Stomach (tissue), 9 donors: ENCODE results near the gene PGBD5. TPM values are rescaled to one million over a fixed set of nuclear protein-coding genes. Genes with fewer than 3 reads are reported as not detected.

Source experiments
- DNase-seq, 2 donors: peaks; one replicate each; pipeline versions ENCODE4 v3.0.0 to v3.0.0-alpha.2; 2013 to 2019
- H3K27ac ChIP-seq, 5 donors: fragments of 200-600 bp in 4 of 5; sonication (generic) in 4 of 5; one replicate each; pipeline ENCODE4 v1.5.1; 2013 to 2019; ENCODE audit warnings: mild to moderate bottlenecking in 1 of 5, moderate library complexity in 1 of 5
- H3K27me3 ChIP-seq, 3 donors: fragments of 200-600 bp; sonication (generic); one replicate each; pipeline ENCODE4 v1.5.1; 2017 to 2019; ENCODE audit warnings: mixed run types in 1 of 3
- H3K36me3 ChIP-seq, 4 donors: fragments of 200-600 bp; sonication (generic); 1 replicate in 3 of 4; 2 replicates in 1 of 4; pipeline ENCODE4 v1.5.1; 2016 to 2019
- H3K4me1 ChIP-seq, 4 donors: fragments of 200-600 bp; sonication (generic); one replicate each; pipeline ENCODE4 v1.5.1; 2016 to 2019
- H3K4me3 ChIP-seq, 4 donors: fragments of 200-600 bp; sonication (generic) in 3 of 4; one replicate each; pipeline ENCODE4 v1.5.1; 2016 to 2019; ENCODE audit warnings: mild to moderate bottlenecking in 1 of 4
- H3K9me3 ChIP-seq, 4 donors: fragments of 200-600 bp; sonication (generic); one replicate each; pipeline ENCODE4 v1.5.1; 2016 to 2019
- EP300 ChIP-seq: sonication (generic); formaldehyde crosslinking; IDR thresholded peaks from one replicate; pipeline ENCODE4 v1.6.1; 2017; ENCODE audit warnings: antibody characterized with exemption
- POLR2A ChIP-seq, 4 donors: fragments of 450-650 bp; IDR thresholded peaks; one replicate each; pipeline ENCODE4 v1.6.1; 2016; ENCODE audit warnings: antibody characterized with exemption in 4 of 4, control low read depth in 2 of 4, mild to moderate bottlenecking in 1 of 4, moderate library complexity in 1 of 4
- POLR2AphosphoS5 ChIP-seq, 3 donors: sonication (generic); formaldehyde crosslinking; IDR thresholded peaks; one replicate each; pipeline ENCODE4 v1.6.1; 2016; ENCODE audit warnings: antibody characterized with exemption in 3 of 3
- WGBS, 5 donors: extraction: QIAGEN DNeasy Blood & Tissue Kit in 3 of 5; methylation state at CpG; one replicate each; pipeline versions ENCODE4 v1.1.5 to v1.1.7; 2013 to 2018; 5-methylcytosine and 5-hydroxymethylcytosine counted together
- intact Hi-C: fragments of 100-400 bp; cut with DNase I; formaldehyde crosslinking; loops from one replicate; pipeline ENCODE4 v1.15.1; 2023; ENCODE audit warnings: low total_unique reads
- polyA plus RNA-seq, 3 donors: library from polyadenylated mRNA; stranded (reverse); fragments of 200-250 nt; gene quantifications; one replicate each; pipeline ENCODE4 v1.2.3, GENCODE V29; 2013
- total RNA-seq, 5 donors: library from RNA; depleted of rRNA; stranded (reverse); fragments of >200 nt; gene quantifications; one replicate each; pipeline versions ENCODE4 v1.1.0 to v1.2.3, GENCODE V29; 2014 to 2016
- TF ChIP-seq, protein P1 (sequence below), 7 experiments: fragments of 450-650 bp in 4 of 7; fragments of 200-600 bp in 3 of 7; sonication (generic) in 3 of 7; IDR thresholded peaks; one replicate each; pipeline ENCODE4 v1.5.1; 2016 to 2019; ENCODE audit warnings: antibody characterized with exemption in 7 of 7, control low read depth in 2 of 7, mild to moderate bottlenecking in 1 of 7
- donor health status: healthy with polysubstance abuse.
- donor health status: Bipolar disorder and iron deficiency.
- donor health status: healthy.

Gene PGBD5
- total and polyA plus RNA-seq, 8 donors: under 0.01 to 1.2 (median 0.34) TPM

DNA sequence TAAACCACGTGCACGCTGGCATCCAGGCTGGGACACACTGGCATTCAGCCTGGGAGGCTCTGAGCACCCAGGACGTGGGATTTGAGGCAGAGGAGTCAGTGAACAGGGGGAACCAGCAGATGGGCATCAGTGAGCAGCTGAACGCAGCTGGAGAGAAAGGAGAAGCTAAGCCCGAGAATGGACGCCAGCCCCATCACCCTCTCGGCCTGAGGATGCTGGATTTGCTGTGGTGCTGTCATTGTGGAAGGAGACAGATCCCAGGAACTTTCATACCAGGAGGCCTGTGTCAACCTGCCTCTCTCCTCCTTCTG, 132.8 kb downstream of the PGBD5 start:
- WGBS, 5 donors: 60 to 74% (median 67%) methylated on average over 7 of the region's 7 CpGs
- H3K4me3 ChIP-seq: no peak overlapping the region
- H3K27ac ChIP-seq: no peak overlapping the region
- no peaks in the 10 kb centered on the region for H3K36me3 ChIP-seq
- DNase-seq: no peak
- no peak for TF ChIP-seq POLR2AphosphoS5 (IDR thresholded peaks at IDR 0.05)
- no peak for TF ChIP-seq POLR2A (IDR thresholded peaks at IDR 0.05)
- TF ChIP-seq, protein P1, sequence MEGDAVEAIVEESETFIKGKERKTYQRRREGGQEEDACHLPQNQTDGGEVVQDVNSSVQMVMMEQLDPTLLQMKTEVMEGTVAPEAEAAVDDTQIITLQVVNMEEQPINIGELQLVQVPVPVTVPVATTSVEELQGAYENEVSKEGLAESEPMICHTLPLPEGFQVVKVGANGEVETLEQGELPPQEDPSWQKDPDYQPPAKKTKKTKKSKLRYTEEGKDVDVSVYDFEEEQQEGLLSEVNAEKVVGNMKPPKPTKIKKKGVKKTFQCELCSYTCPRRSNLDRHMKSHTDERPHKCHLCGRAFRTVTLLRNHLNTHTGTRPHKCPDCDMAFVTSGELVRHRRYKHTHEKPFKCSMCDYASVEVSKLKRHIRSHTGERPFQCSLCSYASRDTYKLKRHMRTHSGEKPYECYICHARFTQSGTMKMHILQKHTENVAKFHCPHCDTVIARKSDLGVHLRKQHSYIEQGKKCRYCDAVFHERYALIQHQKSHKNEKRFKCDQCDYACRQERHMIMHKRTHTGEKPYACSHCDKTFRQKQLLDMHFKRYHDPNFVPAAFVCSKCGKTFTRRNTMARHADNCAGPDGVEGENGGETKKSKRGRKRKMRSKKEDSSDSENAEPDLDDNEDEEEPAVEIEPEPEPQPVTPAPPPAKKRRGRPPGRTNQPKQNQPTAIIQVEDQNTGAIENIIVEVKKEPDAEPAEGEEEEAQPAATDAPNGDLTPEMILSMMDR (IDR thresholded peaks at IDR 0.05): no peak
- no peak for TF ChIP-seq EP300
- H3K27me3 ChIP-seq: peaks cover 0 to 27% (median 0%) of the 10 kb centered on the region in 3 donors
- no peaks in the 10 kb centered on the region for H3K9me3 ChIP-seq
- intact Hi-C loops: no loop called here
- no peaks in the 10 kb centered on the region for H3K4me1 ChIP-seq

DNA sequence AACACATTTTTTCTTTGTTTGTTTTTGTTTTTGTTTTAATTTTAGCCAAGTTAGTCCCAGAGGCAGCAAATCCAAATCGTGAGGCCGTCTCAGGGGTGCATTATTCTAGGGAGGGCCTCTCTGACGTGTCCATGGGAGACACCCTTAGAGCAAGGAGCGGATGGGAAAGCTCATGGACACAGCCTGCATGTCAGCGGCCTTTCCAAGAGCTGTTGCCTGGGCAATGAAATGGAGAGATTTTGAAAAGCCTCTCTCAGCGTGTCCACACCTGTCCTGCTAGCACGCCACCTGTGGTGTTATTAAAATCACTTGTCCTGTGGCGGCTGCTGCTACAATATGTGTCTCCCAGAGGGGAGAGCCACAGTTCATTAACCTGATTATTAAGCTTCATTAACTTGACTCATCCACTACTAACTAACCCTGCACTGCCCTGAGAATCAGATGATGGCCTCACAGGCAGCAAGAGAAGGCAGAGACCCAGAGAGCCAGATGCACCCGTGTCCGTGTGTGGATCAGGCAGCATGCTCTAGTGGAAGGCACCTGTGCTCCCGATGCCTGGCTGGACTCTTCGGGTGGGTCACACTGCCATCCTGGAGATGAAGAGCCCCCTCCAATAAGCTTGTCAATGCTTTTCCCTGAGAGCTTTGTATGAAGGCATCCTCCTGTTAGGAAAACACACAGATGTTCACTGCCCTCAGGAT, 133.3 kb downstream of the PGBD5 start:
- no peaks in the 10 kb centered on the region for H3K36me3 ChIP-seq
- peak in 1 of 2 donors; percentile 43 for DNase-seq
- no peak for TF ChIP-seq POLR2A (IDR thresholded peaks at IDR 0.05)
- TF ChIP-seq, protein P1 (IDR thresholded peaks at IDR 0.05): no peak
- no peak for TF ChIP-seq EP300
- TF ChIP-seq POLR2AphosphoS5 (IDR thresholded peaks at IDR 0.05): no peak

DNA sequence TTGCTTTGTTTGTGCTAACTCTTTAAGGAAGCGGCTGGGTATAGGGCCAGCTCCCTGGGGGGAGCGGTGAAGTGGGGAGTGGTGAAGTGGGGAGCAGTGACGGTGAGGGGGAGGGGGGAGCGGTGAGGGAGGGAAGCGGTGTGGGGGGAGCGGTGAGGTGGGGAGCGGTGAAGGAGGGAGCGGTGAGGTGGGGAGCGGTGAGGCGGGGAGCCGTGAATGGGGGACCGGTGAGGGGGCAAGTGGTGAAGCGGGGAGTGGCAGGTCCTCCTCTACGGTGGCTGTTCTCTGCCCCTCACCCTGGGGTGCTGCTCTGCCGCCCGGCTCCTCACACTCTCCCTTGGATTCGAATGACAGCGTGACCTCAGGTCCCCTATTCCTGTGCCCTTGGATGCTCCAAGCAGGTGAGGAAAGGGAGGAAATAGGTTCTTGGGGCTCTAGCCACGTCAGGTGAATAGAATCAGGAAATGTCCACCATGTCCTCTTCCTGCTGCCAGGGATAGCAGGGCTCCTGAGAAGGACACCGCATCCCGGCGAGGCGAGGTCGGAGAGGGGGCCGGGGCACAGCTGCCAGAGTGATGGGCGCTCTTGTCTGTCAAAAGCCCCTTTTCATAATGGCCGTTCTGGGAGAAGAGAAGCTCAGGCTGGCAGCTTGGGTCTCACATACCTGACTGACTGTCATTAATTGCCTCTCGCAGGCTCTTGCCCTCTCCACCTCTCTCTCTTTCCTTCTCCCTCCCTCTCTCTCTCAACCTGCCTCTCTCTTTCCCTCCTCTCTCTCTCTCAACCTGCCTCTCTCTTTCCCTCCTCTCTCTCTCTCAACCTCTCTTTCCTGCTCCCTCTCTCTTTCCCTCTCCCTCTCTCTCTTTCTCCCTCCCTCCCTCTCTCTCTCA, 134.2 kb downstream of the PGBD5 start:
- Histone ChIP-seq H3K27me3 (peaks cover 0 to 32% (median 0%) of the 10 kb centered on the region in 3 donors), H3K4me1 (no peaks in the 10 kb centered on the region), H3K9me3 (no peaks in the 10 kb centered on the region), H3K4me3 (no peak overlapping the region), H3K27ac (no peak overlapping the region), H3K36me3 (no peaks in the 10 kb centered on the region)
- no peak for DNase-seq
- 62 to 74% (median 73%) methylated on average over 19 to 28 of the region's 28 CpGs for WGBS, 5 donors
- TF ChIP-seq EP300: no peak
- no peak for TF ChIP-seq POLR2A (IDR thresholded peaks at IDR 0.05)
- TF ChIP-seq, protein P1 (IDR thresholded peaks at IDR 0.05): no peak
- no peak for TF ChIP-seq POLR2AphosphoS5 (IDR thresholded peaks at IDR 0.05)
- intact Hi-C loops: no loop called here

More for the DNA sequence above, 133.3 kb downstream of the PGBD5 start:
- Histone ChIP-seq H3K27ac (no peak overlapping the region), H3K27me3 (peaks cover 0 to 32% (median 0%) of the 10 kb centered on the region in 3 donors), H3K4me3 (no peak overlapping the region), H3K4me1 (no peaks in the 10 kb centered on the region), H3K9me3 (no peaks in the 10 kb centered on the region)
- intact Hi-C loops: no loop called here
- WGBS, 5 donors: 63 to 76% (median 68%) methylated on average over 12 of the region's 12 CpGs

DNA sequence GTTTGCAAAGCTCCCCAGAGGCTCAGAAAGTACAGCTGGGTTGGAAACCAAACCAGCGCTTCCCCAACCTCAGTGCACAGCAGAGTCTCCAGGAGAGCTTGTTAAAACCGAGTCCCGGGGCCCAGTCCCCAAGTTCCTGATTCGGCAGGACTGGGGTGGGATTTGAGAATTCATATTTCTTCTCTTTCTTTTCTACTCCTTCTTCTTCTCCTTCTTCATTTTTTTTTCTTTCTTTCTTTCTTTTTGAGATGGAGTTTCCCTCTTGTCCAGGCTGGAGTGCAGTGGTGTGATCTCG, 136.8 kb downstream of the PGBD5 start:
- no peaks in the 10 kb centered on the region for H3K4me1 ChIP-seq
- no peaks in the 10 kb centered on the region for H3K9me3 ChIP-seq
- H3K27ac ChIP-seq: no peak overlapping the region
- TF ChIP-seq, protein P1 (IDR thresholded peaks at IDR 0.05): no peak
- no peak for TF ChIP-seq POLR2AphosphoS5 (IDR thresholded peaks at IDR 0.05)
- intact Hi-C loops: no loop called here
- no peak overlapping the region for H3K4me3 ChIP-seq
- H3K27me3 ChIP-seq: peaks cover 0 to 32% (median 0%) of the 10 kb centered on the region in 3 donors
- no peak for DNase-seq
- peaks cover 0 to 4% (median 0%) of the 10 kb centered on the region in 4 donors for H3K36me3 ChIP-seq
- WGBS, 5 donors: 80 to 89% (median 87%) methylated on average over 5 of the region's 5 CpGs
